K562 (cell line): ENCODE results near the gene RNLS. TPM values are rescaled to one million over a fixed set of nuclear protein-coding genes. Genes with fewer than 3 reads are reported as not detected.

Source experiments
- ATAC-seq: fragments of 200-7000 bp; cut with Tn5 transposase; 3 replicates; pipeline ENCODE4 v1.9.1; 2020; ENCODE audit warnings: moderate library complexity
- BruUV-seq: library from RNA; stranded (reverse); fragments of 400-500 nt; replicated peaks from 2 replicates; lab custom pipeline; 2021; lab: Mats Ljungman, UMichigan
- CTCF ChIA-PET: fragments of 300-600 bp; formaldehyde crosslinking; extraction: SDS; loops from one replicate; lab custom pipeline; 2021; ENCODE audit warnings: low intra/inter-chr PET ratio; lab: Yijun Ruan, JAX
- POLR2A ChIA-PET: fragments of 300-600, 350-650 bp; sonication (Branson Sonifier 250); formaldehyde crosslinking; extraction: SDS; loops from one replicate; lab custom pipeline; 2021; ENCODE audit warnings: antibody characterized with exemption, inconsistent platforms; lab: Yijun Ruan, JAX
- DNase-seq, 4 experiments: peaks; one replicate each; pipeline versions ENCODE4 v3.0.0 to v3.0.0-alpha.2; 2011 to 2018; ENCODE audit warnings: low spot score in 3 of 4, mixed read lengths in 3 of 4; ENCODE audit errors: extremely low read depth in 1 of 4
- FAIRE-seq: peaks from 2 replicates; lab custom pipeline; 2011; peaks lifted over from hg19 to GRCh38; lab: Jason Lieb, UNC
- H2AFZ ChIP-seq: 2 replicates; pipeline ENCODE4 v1.6.0; 2011; ENCODE audit warnings: low read depth, low read length, control low read depth, inconsistent platforms
- H3K27ac ChIP-seq: fragments of 200-600 bp; 3 replicates; pipeline ENCODE4 v1.8.0; 2011; ENCODE audit warnings: low read depth, mild to moderate bottlenecking, control low read depth, inconsistent platforms, low read length, moderate library complexity, mixed read lengths; ENCODE audit errors: extremely low read depth
- H3K27me3 ChIP-seq, 2 experiments: fragments of 300-600 bp in 1 of 2; 2 replicates in 1 of 2; 3 replicates in 1 of 2; pipeline versions ENCODE4 v1.6.0 to v1.8.0; 2011; ENCODE audit warnings: inconsistent platforms in 2 of 2, low read length in 2 of 2, mild to moderate bottlenecking in 1 of 2, mixed read lengths in 1 of 2, moderate library complexity in 1 of 2; ENCODE audit not compliant: control insufficient read depth in 2 of 2, insufficient read depth in 2 of 2
- H3K36me3 ChIP-seq: fragments of 300-600 bp; 3 replicates; pipeline ENCODE4 v1.8.0; 2011; ENCODE audit warnings: mild to moderate bottlenecking, low read length, inconsistent platforms; ENCODE audit not compliant: control insufficient read depth, insufficient read depth
- H3K4me1 ChIP-seq, 2 experiments: fragments of 200-600 bp in 1 of 2; replicated peaks in 1 of 2; 2 replicates in 1 of 2; 3 replicates in 1 of 2; pipeline versions ENCODE4 v1.5.1 to v1.8.0; 2011; ENCODE audit warnings: inconsistent platforms in 2 of 2, low read length in 2 of 2, mild to moderate bottlenecking in 1 of 2, mixed read lengths in 1 of 2, moderate library complexity in 1 of 2; ENCODE audit not compliant: control insufficient read depth in 2 of 2, insufficient read depth in 2 of 2
- H3K4me2 ChIP-seq: 2 replicates; pipeline ENCODE4 v1.6.1; 2011; ENCODE audit warnings: low read length, control low read depth, inconsistent platforms, mixed read lengths; ENCODE audit not compliant: insufficient read depth
- H3K4me3 ChIP-seq: fragments of 200-600 bp; sonication (generic), shearing (Covaris generic); 2 replicates; pipeline ENCODE4 v1.5.1; 2016; ENCODE audit warnings: control low read depth, inconsistent platforms
- H3K79me2 ChIP-seq: fragments of 200-600 bp; 3 replicates; pipeline ENCODE4 v1.8.0; 2011; ENCODE audit warnings: low read length, inconsistent platforms; ENCODE audit not compliant: control insufficient read depth, insufficient read depth
- H3K9ac ChIP-seq, 2 experiments: 2 replicates each; pipeline versions ENCODE4 v1.6.0 to v1.6.1; 2011; ENCODE audit warnings: low read depth in 2 of 2, low read length in 2 of 2, control low read depth in 1 of 2, inconsistent platforms in 1 of 2, mild to moderate bottlenecking in 1 of 2, mixed read lengths in 1 of 2; ENCODE audit not compliant: insufficient read depth in 1 of 2
- H3K9me1 ChIP-seq: one replicate; pipeline ENCODE4 v1.6.0; 2011; ENCODE audit warnings: inconsistent platforms, mild to moderate bottlenecking, low read length, moderate library complexity; ENCODE audit not compliant: control insufficient read depth, insufficient read depth
- H3K9me3 ChIP-seq: replicated peaks from 2 replicates; pipeline ENCODE4 v1.5.1; 2011; ENCODE audit warnings: low read depth, low read length, inconsistent platforms; ENCODE audit not compliant: control insufficient read depth, insufficient read depth
- H4K20me1 ChIP-seq: replicated peaks from 2 replicates; pipeline ENCODE4 v1.6.1; 2011; ENCODE audit warnings: low read length, inconsistent platforms, mixed read lengths; ENCODE audit not compliant: control insufficient read depth, insufficient read depth
- CHAMP1 ChIP-seq: fragments of 450-650 bp; IDR thresholded peaks from 2 replicates; pipeline ENCODE4 v1.6.1; 2016; ENCODE audit warnings: mild to moderate bottlenecking
- CHD1 ChIP-seq: fragments of 200-600 bp; sonication (generic); IDR thresholded peaks from one replicate; pipeline ENCODE4 v1.6.1; 2012; ENCODE audit warnings: mild to moderate bottlenecking, moderate library complexity, low read length, inconsistent platforms
- CREB3L1 ChIP-seq: fragments of 450-650 bp; IDR thresholded peaks from 2 replicates; pipeline ENCODE4 v1.6.1; 2014; ENCODE audit warnings: low read depth, mild to moderate bottlenecking, moderate library complexity, borderline replicate concordance
- MYNN ChIP-seq, 2 experiments: sonication (generic); formaldehyde crosslinking in 1 of 2; IDR thresholded peaks; 2 replicates each; pipeline versions ENCODE4 v1.5.0 to v1.6.1; 2016 to 2020; ENCODE audit warnings: antibody characterized with exemption in 1 of 2, missing genetic modification reagents in 1 of 2
- ZBTB40 ChIP-seq, 2 experiments: fragments of 450-650 bp in 1 of 2; sonication (generic) in 1 of 2; formaldehyde crosslinking in 1 of 2; IDR thresholded peaks; 2 replicates each; pipeline versions ENCODE4 v1.7.1 to v1.9.0; 2016 to 2022; ENCODE audit warnings: inconsistent platforms in 1 of 2, mild to moderate bottlenecking in 1 of 2, missing genetic modification reagents in 1 of 2
- in situ Hi-C: fragments of 300-500 bp; cut with MboI; formaldehyde crosslinking; loops from 4 replicates; pipeline ENCODE4 v1.15.0; 2018; ENCODE audit warnings: inconsistent platforms, mixed read lengths
- intact Hi-C: fragments of 100-400 bp; cut with micrococcal nuclease; formaldehyde crosslinking; loops from 2 replicates; pipeline ENCODE4 v1.14.2; 2022
- polyA plus RNA-seq, 8 experiments: library from polyadenylated mRNA; depleted of rRNA in 4 of 8; stranded (reverse) in 5 of 8; unstranded in 3 of 8; fragments of >200 nt; fragmentation: Nextera tagmentation in 2 of 8; fragmentation: Illumina TruSeq in 1 of 8; extraction: Ambion mirVana in 2 of 8; extraction: Trizol in 1 of 8; gene quantifications; 2 replicates each; pipeline versions ENCODE4 v1.2.1 to v1.2.3, GENCODE V29; 2011 to 2014; ENCODE audit warnings: inconsistent platforms in 1 of 8, missing spikeins in 1 of 8
- total RNA-seq, 7 experiments: library from RNA; depleted of rRNA in 6 of 7; stranded (reverse); fragments of >200 nt in 6 of 7; fragmentation: Illumina TruSeq in 2 of 7; extraction: Trizol in 2 of 7; gene quantifications; 2 replicates each; pipeline versions ENCODE4 v1.2.1 to v1.2.3, GENCODE V29; 2011 to 2021; ENCODE audit warnings: low replicate concordance in 1 of 7

The RNLS gene
- total and polyA plus RNA-seq, 9 of the 15 experiments (the other 6 are each of a cell fraction or from before 2014, with no cell fraction given), result 0.14 to 0.72 (median 0.41) TPM; not detected in 3

GRCh38 chr10:88280518-88280917 lies 302.6 kb downstream of the RNLS start:
- Histone ChIP-seq H3K4me3 (no peak overlapping the region), H3K4me2 (no peak overlapping the region), H4K20me1 (no peaks in the 10 kb centered on the region), H3K27me3 (no peaks in the 10 kb centered on the region), H3K36me3 (no peaks in the 10 kb centered on the region), H3K79me2 (no peaks in the 10 kb centered on the region), H3K9me3 (no peaks in the 10 kb centered on the region), H3K4me1 (no peaks in the 10 kb centered on the region), H3K9ac (no peak overlapping the region), H2AFZ (no peak overlapping the region), H3K9me1 (no peaks in the 10 kb centered on the region), H3K27ac (no peak overlapping the region)
- intact Hi-C loops (no loop called here), in situ Hi-C loops (no loop called here)
- FAIRE-seq (no peak), DNase-seq (no peak), ATAC-seq (no peak)
- no TSS peak for BruUV-seq
- CTCF ChIA-PET, result no interaction called here
- POLR2A ChIA-PET, result no interaction called here
- no peak for TF ChIP-seq MYNN (IDR thresholded peaks at IDR 0.05)
- no peak for TF ChIP-seq MYNN (CRISPR knock-in tag; IDR thresholded peaks at IDR 0.05)
- TF ChIP-seq CHAMP1, result no peak
- no peak for TF ChIP-seq CHD1
- TF ChIP-seq CREB3L1, result no peak
- TF ChIP-seq ZBTB40 (IDR thresholded peaks at IDR 0.05), result peak; percentile 78
- TF ChIP-seq ZBTB40 (CRISPR knock-in tag; IDR thresholded peaks at IDR 0.05), result no peak
